Measurements from ENCODE around the gene FYB1.

Gene FYB1

DNA sequence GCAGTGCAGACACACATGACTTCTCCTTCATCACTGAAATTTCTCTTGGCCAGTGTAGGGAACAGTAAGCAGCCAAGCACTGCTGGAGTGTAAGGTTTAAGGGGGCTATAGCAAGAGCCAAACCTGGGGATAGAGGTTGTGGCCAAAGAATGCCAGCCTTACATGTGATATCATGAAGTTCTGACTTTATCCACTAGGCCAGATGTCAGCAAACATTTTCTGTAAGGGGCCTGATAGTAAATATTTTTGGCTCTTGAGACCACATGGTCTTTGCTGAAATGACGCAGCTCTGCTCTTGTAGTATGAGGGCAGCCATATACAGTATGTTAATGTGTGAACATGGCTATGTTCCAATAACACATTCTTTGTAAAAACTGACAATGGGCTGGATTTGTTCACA, 29.7 kb upstream of the FYB1 start:
- Histone ChIP-seq H3K4me1 (ENCODE audit: insufficient read depth, low read length, poor library complexity, severe bottlenecking) (no peaks in the 10 kb centered on the region), H4K20me1 (ENCODE audit: insufficient read depth, low read length, poor library complexity, severe bottlenecking) (no peaks in the 10 kb centered on the region), H3K36me3 (ENCODE audit: insufficient read depth, low read length) (no peaks in the 10 kb centered on the region), H3K9me3 (ENCODE audit: insufficient read depth, low read depth, low read length) (no peaks in the 10 kb centered on the region), H3K4me3 (ENCODE audit: low read length, poor library complexity, severe bottlenecking) (no peak overlapping the region), H3K9ac (ENCODE audit: low read depth, low read length, poor library complexity, severe bottlenecking) (no peak overlapping the region), H2AFZ (ENCODE audit: low read length) (no peak overlapping the region), H3K4me2 (ENCODE audit: low read depth, low read length, poor library complexity, severe bottlenecking) (no peak overlapping the region), H3K79me2 (ENCODE audit: insufficient read depth, low read length) (no peaks in the 10 kb centered on the region), H3K27me3 (ENCODE audit: insufficient read depth, low read length, poor library complexity, severe bottlenecking) (no peaks in the 10 kb centered on the region), H3F3A (ENCODE audit: low read depth) (no peaks in the 10 kb centered on the region), H3K9me2 (replicated peaks; ENCODE audit: low read depth, low read length) (no peaks in the 10 kb centered on the region)
- TF ChIP-seq, protein P1, sequence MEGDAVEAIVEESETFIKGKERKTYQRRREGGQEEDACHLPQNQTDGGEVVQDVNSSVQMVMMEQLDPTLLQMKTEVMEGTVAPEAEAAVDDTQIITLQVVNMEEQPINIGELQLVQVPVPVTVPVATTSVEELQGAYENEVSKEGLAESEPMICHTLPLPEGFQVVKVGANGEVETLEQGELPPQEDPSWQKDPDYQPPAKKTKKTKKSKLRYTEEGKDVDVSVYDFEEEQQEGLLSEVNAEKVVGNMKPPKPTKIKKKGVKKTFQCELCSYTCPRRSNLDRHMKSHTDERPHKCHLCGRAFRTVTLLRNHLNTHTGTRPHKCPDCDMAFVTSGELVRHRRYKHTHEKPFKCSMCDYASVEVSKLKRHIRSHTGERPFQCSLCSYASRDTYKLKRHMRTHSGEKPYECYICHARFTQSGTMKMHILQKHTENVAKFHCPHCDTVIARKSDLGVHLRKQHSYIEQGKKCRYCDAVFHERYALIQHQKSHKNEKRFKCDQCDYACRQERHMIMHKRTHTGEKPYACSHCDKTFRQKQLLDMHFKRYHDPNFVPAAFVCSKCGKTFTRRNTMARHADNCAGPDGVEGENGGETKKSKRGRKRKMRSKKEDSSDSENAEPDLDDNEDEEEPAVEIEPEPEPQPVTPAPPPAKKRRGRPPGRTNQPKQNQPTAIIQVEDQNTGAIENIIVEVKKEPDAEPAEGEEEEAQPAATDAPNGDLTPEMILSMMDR (conservative IDR thresholded peaks at IDR 0.05; ENCODE audit: low read length): no peak
- TF ChIP-seq EZH2phosphoT487 (IDR thresholded peaks at IDR 0.05; ENCODE audit: borderline replicate concordance): no peak

DNA sequence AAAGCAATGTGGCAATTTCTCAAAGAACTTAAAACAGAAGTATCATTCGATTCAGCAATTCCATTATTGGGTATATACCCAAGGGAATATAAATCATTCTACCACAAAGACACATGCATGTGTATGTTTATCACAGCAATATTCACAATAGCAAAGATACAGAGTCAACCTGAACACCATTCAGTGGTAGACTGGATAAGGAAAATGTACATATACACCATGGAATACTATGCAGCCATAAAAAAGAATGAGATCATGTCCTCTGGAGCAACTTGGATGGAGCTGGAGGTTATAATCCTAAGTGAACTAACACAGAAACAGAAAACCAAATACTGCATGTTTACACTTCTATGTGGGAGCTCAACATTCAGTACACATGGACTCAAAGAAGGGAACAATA, 21.4 kb upstream of the FYB1 start:
- TF ChIP-seq EZH2phosphoT487 (IDR thresholded peaks at IDR 0.05; ENCODE audit: borderline replicate concordance): no peak
- TF ChIP-seq, protein P1 (conservative IDR thresholded peaks at IDR 0.05; ENCODE audit: low read length): no peak
- H3K4me1 ChIP-seq (ENCODE audit: insufficient read depth, low read length, poor library complexity, severe bottlenecking): no peaks in the 10 kb centered on the region
- no peak overlapping the region for H2AFZ ChIP-seq (ENCODE audit: low read length)
- H3K4me3 ChIP-seq (ENCODE audit: low read length, poor library complexity, severe bottlenecking): no peak overlapping the region
- H3K27me3 ChIP-seq (ENCODE audit: insufficient read depth, low read length, poor library complexity, severe bottlenecking): no peaks in the 10 kb centered on the region
- H3K36me3 ChIP-seq (ENCODE audit: insufficient read depth, low read length): no peaks in the 10 kb centered on the region
- no peaks in the 10 kb centered on the region for H3K9me2 ChIP-seq (replicated peaks; ENCODE audit: low read depth, low read length)
- no peak overlapping the region for H3K9ac ChIP-seq (ENCODE audit: low read depth, low read length, poor library complexity, severe bottlenecking)
- H4K20me1 ChIP-seq (ENCODE audit: insufficient read depth, low read length, poor library complexity, severe bottlenecking): no peaks in the 10 kb centered on the region
- no peak overlapping the region for H3K4me2 ChIP-seq (ENCODE audit: low read depth, low read length, poor library complexity, severe bottlenecking)
- H3K9me3 ChIP-seq (ENCODE audit: insufficient read depth, low read depth, low read length): peaks cover 3% of the 10 kb centered on the region; the same call in 1 of the 2 replicates
- H3F3A ChIP-seq (ENCODE audit: low read depth): no peaks in the 10 kb centered on the region
- no peaks in the 10 kb centered on the region for H3K79me2 ChIP-seq (ENCODE audit: insufficient read depth, low read length)

DNA sequence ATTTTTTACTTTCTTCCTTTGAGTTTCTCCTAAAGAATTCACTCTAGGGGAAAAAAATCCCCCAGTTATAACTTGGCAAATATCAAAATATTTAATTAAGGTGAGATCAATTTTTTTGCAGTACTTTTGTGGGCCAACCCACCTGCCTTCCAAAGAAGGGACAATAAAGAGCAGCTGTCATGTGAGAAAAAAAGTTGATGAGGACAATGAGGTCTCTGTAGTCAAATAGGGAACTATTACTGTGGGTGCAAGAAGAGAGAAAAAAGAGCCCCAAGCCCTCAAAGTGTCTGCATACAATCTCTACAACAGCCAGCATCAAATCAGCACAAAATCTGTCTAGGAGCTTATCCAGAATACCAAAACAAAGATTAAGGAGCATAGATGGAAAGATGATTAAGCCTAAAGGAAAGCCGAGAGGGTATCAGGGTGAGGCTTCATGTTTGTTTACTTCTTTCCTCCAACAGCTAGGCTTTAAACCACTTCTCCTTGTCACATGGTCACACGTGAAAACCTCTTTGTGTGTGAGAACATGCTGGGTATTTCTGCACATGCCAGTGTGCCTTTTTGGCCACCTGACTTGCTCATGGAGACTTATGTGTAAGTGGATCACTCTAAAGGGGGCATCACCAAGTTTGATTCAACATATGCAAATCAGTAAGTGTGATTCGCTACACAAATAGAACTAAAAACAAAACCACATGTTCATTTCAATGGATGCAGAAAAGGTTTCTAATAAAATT, 19.2 kb upstream of the FYB1 start:
- Histone ChIP-seq H3K27me3 (ENCODE audit: insufficient read depth, low read length, poor library complexity, severe bottlenecking) (no peaks in the 10 kb centered on the region), H3K79me2 (ENCODE audit: insufficient read depth, low read length) (no peaks in the 10 kb centered on the region), H3K36me3 (ENCODE audit: insufficient read depth, low read length) (no peaks in the 10 kb centered on the region), H3F3A (ENCODE audit: low read depth) (no peaks in the 10 kb centered on the region), H4K20me1 (ENCODE audit: insufficient read depth, low read length, poor library complexity, severe bottlenecking) (no peaks in the 10 kb centered on the region), H3K4me3 (ENCODE audit: low read length, poor library complexity, severe bottlenecking) (no peak overlapping the region), H3K9ac (ENCODE audit: low read depth, low read length, poor library complexity, severe bottlenecking) (no peak overlapping the region), H3K9me3 (ENCODE audit: insufficient read depth, low read depth, low read length) (peaks cover 3% of the 10 kb centered on the region; the same call in 1 of the 2 replicates), H3K4me2 (ENCODE audit: low read depth, low read length, poor library complexity, severe bottlenecking) (no peak overlapping the region), H2AFZ (ENCODE audit: low read length) (no peak overlapping the region), H3K9me2 (replicated peaks; ENCODE audit: low read depth, low read length) (no peaks in the 10 kb centered on the region), H3K4me1 (ENCODE audit: insufficient read depth, low read length, poor library complexity, severe bottlenecking) (no peaks in the 10 kb centered on the region)
- TF ChIP-seq, protein P1 (conservative IDR thresholded peaks at IDR 0.05; ENCODE audit: low read length): no peak
- no peak for TF ChIP-seq EZH2phosphoT487 (IDR thresholded peaks at IDR 0.05; ENCODE audit: borderline replicate concordance)

Data from Loucy (cell line).